ENCODE results near the gene PCTP.

GRCh38 chr17:55777471-55777971 is 26.7 kb downstream of the PCTP start:
- TF ChIP-seq CTCF (IDR thresholded peaks at IDR 0.05 in 4 of 5, conservative IDR thresholded peaks at IDR 0.05 in 1 of 5) (no peak), POLR2A (IDR thresholded peaks at IDR 0.05) (no peak)

All from gastrocnemius medialis (tissue), 4 donors.